SU-DHL-6 (cell line): ENCODE data around the gene COL4A1.

ENCODE experiments used
- H2AFZ ChIP-seq: fragments of 200-600 bp; sonication (generic); 2 replicates; pipeline ENCODE4 v1.6.1; 2014; ENCODE audit warnings: low read depth, mild to moderate bottlenecking, moderate library complexity, mixed read lengths, antibody characterized with exemption, low read length; ENCODE audit not compliant: severe bottlenecking
- H3F3A ChIP-seq: fragments of 200-600 bp; shearing (Covaris generic); 2 replicates; pipeline ENCODE4 v1.6.0; 2016; ENCODE audit warnings: antibody characterized with exemption, mild to moderate bottlenecking; ENCODE audit not compliant: insufficient read depth
- H3K27ac ChIP-seq: fragments of 200-600 bp; sonication (generic); 2 replicates; pipeline ENCODE4 v1.5.1; 2016; ENCODE audit warnings: low read depth, mild to moderate bottlenecking, low read length, moderate library complexity, mixed read lengths
- H3K27me3 ChIP-seq: fragments of 200-600 bp; sonication (generic), shearing (Covaris generic); 2 replicates; pipeline ENCODE4 v1.6.0; 2014; ENCODE audit warnings: mild to moderate bottlenecking, low read length
- H3K36me3 ChIP-seq: fragments of 200-600 bp; sonication (generic); 2 replicates; pipeline ENCODE4 v1.6.1; 2014; ENCODE audit warnings: mild to moderate bottlenecking, low read length, mixed read lengths
- H3K4me2 ChIP-seq: fragments of 300-600, 200-600 bp; shearing (Covaris generic), sonication (generic); 2 replicates; pipeline ENCODE4 v1.6.0; 2014; ENCODE audit warnings: low read length, low read depth, mild to moderate bottlenecking; ENCODE audit not compliant: poor library complexity, severe bottlenecking
- H3K4me3 ChIP-seq: fragments of 200-600 bp; sonication (generic); 2 replicates; pipeline ENCODE4 v1.5.1; 2014; ENCODE audit warnings: antibody characterized with exemption, low read length, mild to moderate bottlenecking, mixed read lengths; ENCODE audit not compliant: insufficient read depth, poor library complexity, severe bottlenecking
- H3K79me2 ChIP-seq: fragments of 200-600 bp; sonication (generic); 2 replicates; pipeline ENCODE4 v1.6.1; 2014; ENCODE audit warnings: mild to moderate bottlenecking, low read length, moderate library complexity; ENCODE audit not compliant: insufficient read depth
- H3K9ac ChIP-seq: fragments of 200-600 bp; sonication (generic); 2 replicates; pipeline ENCODE4 v1.7.0; 2014; ENCODE audit warnings: mild to moderate bottlenecking, low read length
- H3K9me2 ChIP-seq: fragments of 200-600 bp; sonication (generic); replicated peaks from 2 replicates; pipeline ENCODE4 v1.6.1; 2014; ENCODE audit warnings: low read length; ENCODE audit not compliant: insufficient read depth
- H3K9me3 ChIP-seq: fragments of 200-600 bp; sonication (generic); 2 replicates; pipeline ENCODE4 v1.6.1; 2014; ENCODE audit warnings: low read length, mixed read lengths; ENCODE audit not compliant: insufficient read depth
- H4K20me1 ChIP-seq: fragments of 200-600 bp; sonication (generic); 2 replicates; pipeline ENCODE4 v1.6.1; 2014; ENCODE audit warnings: low read depth, mild to moderate bottlenecking, antibody characterized with exemption, low read length, moderate library complexity, mixed read lengths
- EZH2phosphoT487 ChIP-seq: fragments of 200-600 bp; sonication (generic), shearing (Covaris generic); conservative IDR thresholded peaks from 2 replicates; pipeline ENCODE4 v1.6.1; 2018; ENCODE audit warnings: mild to moderate bottlenecking, antibody characterized with exemption, low read length, moderate library complexity, mixed read lengths
- TF ChIP-seq, protein P1 (sequence below): fragments of 200-600 bp; sonication (generic); IDR thresholded peaks from one replicate; pipeline ENCODE4 v1.5.1; 2017; ENCODE audit warnings: antibody characterized with exemption, mild to moderate bottlenecking, low read length, moderate library complexity; ENCODE audit not compliant: insufficient read depth, poor library complexity, severe bottlenecking

COL4A1 gene

DNA sequence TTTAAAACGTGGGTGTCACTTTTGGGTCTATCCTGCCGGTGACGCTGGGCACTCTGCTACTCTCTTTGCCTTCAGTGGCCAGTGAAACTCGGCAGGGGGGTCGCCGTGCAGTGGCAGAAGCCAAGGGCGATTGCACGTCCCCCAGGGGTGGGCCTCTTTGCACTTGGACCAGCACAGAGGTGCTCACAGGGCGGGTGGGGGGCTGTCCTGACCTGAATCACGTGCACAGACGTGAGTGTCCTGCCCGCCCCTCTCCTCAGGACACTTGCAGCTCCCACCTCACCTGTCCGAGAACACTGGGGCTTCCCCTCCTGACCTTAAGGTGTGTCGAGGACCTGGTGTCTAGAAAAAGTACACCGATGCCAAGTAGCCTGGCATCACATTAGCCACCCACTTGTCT is 16.1 kb downstream of the COL4A1 start:
- no peaks in the 10 kb centered on the region for H4K20me1 ChIP-seq
- H3K36me3 ChIP-seq = no peaks in the 10 kb centered on the region
- no peaks in the 10 kb centered on the region for H3K27me3 ChIP-seq
- no peaks in the 10 kb centered on the region for H3K79me2 ChIP-seq
- H3K9me2 ChIP-seq = no peaks in the 10 kb centered on the region
- no peaks in the 10 kb centered on the region for H3K9me3 ChIP-seq
- no peak for TF ChIP-seq EZH2phosphoT487
- TF ChIP-seq, protein P1, sequence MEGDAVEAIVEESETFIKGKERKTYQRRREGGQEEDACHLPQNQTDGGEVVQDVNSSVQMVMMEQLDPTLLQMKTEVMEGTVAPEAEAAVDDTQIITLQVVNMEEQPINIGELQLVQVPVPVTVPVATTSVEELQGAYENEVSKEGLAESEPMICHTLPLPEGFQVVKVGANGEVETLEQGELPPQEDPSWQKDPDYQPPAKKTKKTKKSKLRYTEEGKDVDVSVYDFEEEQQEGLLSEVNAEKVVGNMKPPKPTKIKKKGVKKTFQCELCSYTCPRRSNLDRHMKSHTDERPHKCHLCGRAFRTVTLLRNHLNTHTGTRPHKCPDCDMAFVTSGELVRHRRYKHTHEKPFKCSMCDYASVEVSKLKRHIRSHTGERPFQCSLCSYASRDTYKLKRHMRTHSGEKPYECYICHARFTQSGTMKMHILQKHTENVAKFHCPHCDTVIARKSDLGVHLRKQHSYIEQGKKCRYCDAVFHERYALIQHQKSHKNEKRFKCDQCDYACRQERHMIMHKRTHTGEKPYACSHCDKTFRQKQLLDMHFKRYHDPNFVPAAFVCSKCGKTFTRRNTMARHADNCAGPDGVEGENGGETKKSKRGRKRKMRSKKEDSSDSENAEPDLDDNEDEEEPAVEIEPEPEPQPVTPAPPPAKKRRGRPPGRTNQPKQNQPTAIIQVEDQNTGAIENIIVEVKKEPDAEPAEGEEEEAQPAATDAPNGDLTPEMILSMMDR = no peak
- H3K9ac ChIP-seq = no peak overlapping the region
- no peak overlapping the region for H2AFZ ChIP-seq
- no peak overlapping the region for H3K27ac ChIP-seq
- H3K4me3 ChIP-seq = no peak overlapping the region
- H3K4me2 ChIP-seq = no peak overlapping the region
- H3F3A ChIP-seq = no peaks in the 10 kb centered on the region

DNA sequence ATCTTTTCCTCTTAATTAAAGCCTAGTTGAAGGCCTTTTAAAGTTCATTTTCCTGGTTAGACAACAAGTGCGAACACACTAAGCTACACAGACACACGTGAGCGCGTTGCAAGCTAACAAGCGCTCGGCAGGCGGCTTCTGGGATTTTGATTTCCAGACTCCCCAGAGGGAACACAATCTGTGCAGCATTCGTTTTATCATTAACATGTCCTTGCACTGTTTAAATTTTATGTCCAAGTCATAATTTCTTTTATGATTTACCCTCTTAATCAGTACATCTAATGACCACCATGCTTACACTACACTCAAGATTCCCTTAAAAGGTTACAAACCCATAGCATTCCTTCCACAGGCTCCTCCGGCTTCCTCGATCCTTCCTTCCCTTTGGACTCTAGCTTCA is 16.8 kb downstream of the COL4A1 start:
- Histone ChIP-seq H4K20me1 (no peaks in the 10 kb centered on the region), H3K9me3 (no peaks in the 10 kb centered on the region), H3K36me3 (no peaks in the 10 kb centered on the region), H3K9ac (no peak overlapping the region), H3K4me2 (no peak overlapping the region), H3K4me3 (no peak overlapping the region), H3K27me3 (no peaks in the 10 kb centered on the region), H3K27ac (no peak overlapping the region), H2AFZ (no peak overlapping the region), H3F3A (no peaks in the 10 kb centered on the region), H3K9me2 (no peaks in the 10 kb centered on the region), H3K79me2 (no peaks in the 10 kb centered on the region)
- TF ChIP-seq, protein P1 = no peak
- no peak for TF ChIP-seq EZH2phosphoT487

DNA sequence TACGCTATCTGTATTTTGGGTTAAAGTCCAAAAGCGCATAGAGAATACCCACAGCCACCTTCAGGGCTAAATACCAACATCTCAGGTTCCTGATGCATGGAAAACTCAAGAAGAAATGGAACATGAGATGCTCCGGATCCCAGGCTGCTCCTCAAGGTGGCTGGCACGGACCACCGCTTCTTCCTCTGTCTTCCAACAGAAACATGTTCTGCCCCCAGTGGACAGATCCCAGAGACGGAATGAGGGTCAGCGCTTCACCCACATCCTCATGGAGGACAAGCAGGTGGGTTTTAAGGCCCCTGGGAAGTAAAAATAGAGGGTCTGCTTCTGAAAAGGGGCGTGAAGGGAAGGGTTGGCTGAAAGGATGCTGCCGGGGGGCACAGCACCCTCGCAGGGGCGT is 17.3 kb downstream of the COL4A1 start:
- Histone ChIP-seq H3K36me3 (no peaks in the 10 kb centered on the region), H3K4me3 (no peak overlapping the region), H3K9ac (no peak overlapping the region), H4K20me1 (no peaks in the 10 kb centered on the region), H3K27ac (no peak overlapping the region), H3K9me3 (no peaks in the 10 kb centered on the region), H3K79me2 (no peaks in the 10 kb centered on the region), H3K9me2 (no peaks in the 10 kb centered on the region), H2AFZ (no peak overlapping the region), H3K4me2 (no peak overlapping the region), H3K27me3 (no peaks in the 10 kb centered on the region), H3F3A (no peaks in the 10 kb centered on the region)
- TF ChIP-seq, protein P1 = no peak
- TF ChIP-seq EZH2phosphoT487 = no peak

DNA sequence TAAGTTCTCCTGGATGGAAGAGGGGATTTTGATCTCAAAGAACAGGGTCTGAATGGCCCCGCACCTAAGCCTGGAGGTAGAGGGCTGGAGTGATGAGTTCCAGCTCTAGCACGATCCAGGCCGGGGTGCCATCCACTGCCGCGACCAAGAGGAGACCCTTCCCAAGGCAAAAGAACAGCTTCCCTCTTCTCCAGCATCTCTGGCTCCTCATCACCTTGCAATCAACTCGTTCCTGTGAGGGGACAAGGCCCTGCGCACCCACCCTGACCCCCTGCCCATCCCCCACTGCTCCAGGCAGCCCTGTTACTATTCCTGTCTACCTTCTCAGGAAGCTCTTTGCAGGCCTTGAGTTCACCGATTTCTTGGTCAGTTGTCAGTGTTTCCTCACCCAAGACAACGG is 17.8 kb downstream of the COL4A1 start:
- no peak overlapping the region for H2AFZ ChIP-seq
- TF ChIP-seq, protein P1 = no peak
- TF ChIP-seq EZH2phosphoT487 = no peak
- no peaks in the 10 kb centered on the region for H3K9me2 ChIP-seq
- H3K79me2 ChIP-seq = no peaks in the 10 kb centered on the region
- no peak overlapping the region for H3K9ac ChIP-seq
- no peaks in the 10 kb centered on the region for H3K36me3 ChIP-seq
- H3K9me3 ChIP-seq = no peaks in the 10 kb centered on the region
- no peaks in the 10 kb centered on the region for H3K27me3 ChIP-seq
- H3K4me2 ChIP-seq = no peak overlapping the region
- H3K4me3 ChIP-seq = no peak overlapping the region
- H3K27ac ChIP-seq = no peak overlapping the region
- H4K20me1 ChIP-seq = no peaks in the 10 kb centered on the region
- H3F3A ChIP-seq = no peaks in the 10 kb centered on the region
